IMR-90 (cell line): Measurements from ENCODE around the gene AIFM2. TPM values are rescaled to one million over a fixed set of nuclear protein-coding genes. Genes with fewer than 3 reads are reported as not detected.

Source experiments
- ATAC-seq: fragments of 200-7000 bp; cut with Tn5 transposase; 2 replicates; pipeline ENCODE4 v1.9.1; 2020; ENCODE audit warnings: low read depth, mild to moderate bottlenecking, moderate library complexity
- BruUV-seq: library from RNA; stranded (reverse); fragments of 400-500 nt; replicated peaks from 2 replicates; lab custom pipeline; 2021; lab: Mats Ljungman, UMichigan
- CTCF ChIA-PET: fragments of 300-600 bp; formaldehyde crosslinking; extraction: SDS; loops from one replicate; lab custom pipeline; 2021; ENCODE audit warnings: antibody characterized with exemption; lab: Yijun Ruan, JAX
- POLR2A ChIA-PET: fragments of 300-600 bp; sonication (Branson Sonifier 250); formaldehyde crosslinking; loops from one replicate; lab custom pipeline; 2022; ENCODE audit warnings: antibody characterized with exemption; ENCODE audit not compliant: unreplicated experiment; lab: Charles Lee
- DNase-seq: peaks from one replicate; pipeline ENCODE4 v3.0.0; 2013
- H2AFZ ChIP-seq: replicated peaks from 2 replicates; pipeline ENCODE3; 2013; ENCODE audit warnings: low read length, mild to moderate bottlenecking; ENCODE audit not compliant: poor library complexity
- H2AK5ac ChIP-seq: 2 replicates; pipeline ENCODE4 v1.6.1; 2013; ENCODE audit warnings: low read depth, low read length, inconsistent platforms
- H2AK9ac ChIP-seq: replicated peaks from 2 replicates; pipeline ENCODE3; 2013; ENCODE audit warnings: mild to moderate bottlenecking, low read depth, low read length, moderate library complexity; ENCODE audit not compliant: poor library complexity
- H2BK120ac ChIP-seq: 2 replicates; pipeline ENCODE4 v1.6.1; 2013; ENCODE audit warnings: low read depth, low read length, inconsistent platforms
- H2BK15ac ChIP-seq: 3 replicates; pipeline ENCODE4 v1.6.1; 2013; ENCODE audit warnings: low read depth, low read length, inconsistent platforms
- H2BK20ac ChIP-seq: 2 replicates; pipeline ENCODE4 v1.6.1; 2013; ENCODE audit warnings: low read depth, mild to moderate bottlenecking, inconsistent platforms, low read length, moderate library complexity
- H2BK5ac ChIP-seq: 2 replicates; pipeline ENCODE4 v1.6.1; 2013; ENCODE audit warnings: mild to moderate bottlenecking, low read depth, low read length, inconsistent platforms; ENCODE audit not compliant: poor library complexity, severe bottlenecking
- H3K14ac ChIP-seq: replicated peaks from 2 replicates; pipeline ENCODE4 v1.6.1; 2013; ENCODE audit warnings: low read depth, low read length, inconsistent platforms
- H3K18ac ChIP-seq: 2 replicates; pipeline ENCODE4 v1.6.1; 2013; ENCODE audit warnings: low read depth, low read length, control low read depth
- H3K23ac ChIP-seq: 2 replicates; pipeline ENCODE4 v1.6.1; 2013; ENCODE audit warnings: low read depth, low read length, inconsistent platforms
- H3K27ac ChIP-seq: 2 replicates; pipeline ENCODE4 v1.5.1; 2013; ENCODE audit warnings: mild to moderate bottlenecking, control low read depth, low read length; ENCODE audit not compliant: insufficient read depth
- H3K27me3 ChIP-seq: 2 replicates; pipeline ENCODE4 v1.6.1; 2013; ENCODE audit warnings: low read length; ENCODE audit not compliant: control insufficient read depth, insufficient read depth
- H3K36me3 ChIP-seq: 2 replicates; pipeline ENCODE4 v1.6.1; 2013; ENCODE audit warnings: low read length, mixed read lengths; ENCODE audit not compliant: control insufficient read depth, insufficient read depth
- H3K4ac ChIP-seq: 2 replicates; pipeline ENCODE4 v1.6.1; 2013; ENCODE audit warnings: low read depth, low read length, inconsistent platforms
- H3K4me1 ChIP-seq: 2 replicates; pipeline ENCODE4 v1.6.1; 2013; ENCODE audit warnings: low read length, mixed read lengths; ENCODE audit not compliant: control insufficient read depth, insufficient read depth
- H3K4me2 ChIP-seq: 2 replicates; pipeline ENCODE4 v1.6.1; 2013; ENCODE audit warnings: low read depth, mild to moderate bottlenecking, control low read depth, low read length, moderate library complexity
- H3K4me3 ChIP-seq: 2 replicates; pipeline ENCODE4 v1.5.1; 2013; ENCODE audit warnings: low read depth, mild to moderate bottlenecking, control low read depth, low read length, moderate library complexity; ENCODE audit not compliant: insufficient read depth
- H3K56ac ChIP-seq: 2 replicates; pipeline ENCODE4 v1.6.1; 2013; ENCODE audit warnings: low read length, inconsistent platforms; ENCODE audit not compliant: insufficient read depth; ENCODE audit errors: extremely low read depth
- H3K79me1 ChIP-seq, 2 experiments: 2 replicates each; pipeline ENCODE4 v1.6.1; 2013; ENCODE audit warnings: low read length in 2 of 2, inconsistent platforms in 1 of 2, low read depth in 1 of 2
- H3K9ac ChIP-seq: 2 replicates; pipeline ENCODE4 v1.6.1; 2013; ENCODE audit warnings: low read depth, low read length, control low read depth
- H3K9me1 ChIP-seq: 2 replicates; pipeline ENCODE4 v1.6.1; 2013; ENCODE audit warnings: low read length, inconsistent platforms; ENCODE audit not compliant: insufficient read depth
- H3K9me3 ChIP-seq: 2 replicates; pipeline ENCODE4 v1.6.1; 2013; ENCODE audit warnings: low read length; ENCODE audit not compliant: control insufficient read depth, insufficient read depth
- H4K20me1 ChIP-seq: 2 replicates; pipeline ENCODE4 v1.6.1; 2013; ENCODE audit warnings: low read length, inconsistent platforms; ENCODE audit not compliant: insufficient read depth
- H4K5ac ChIP-seq: 2 replicates; pipeline ENCODE4 v1.6.1; 2013; ENCODE audit warnings: mild to moderate bottlenecking, low read depth, low read length, control low read depth
- H4K8ac ChIP-seq, 2 experiments: 2 replicates each; pipeline ENCODE4 v1.6.1; 2013; ENCODE audit warnings: low read depth in 2 of 2, low read length in 2 of 2, control low read depth in 1 of 2, inconsistent platforms in 1 of 2
- H4K91ac ChIP-seq: 2 replicates; pipeline ENCODE4 v1.6.1; 2013; ENCODE audit warnings: low read depth, low read length, inconsistent platforms; ENCODE audit not compliant: insufficient read depth
- CEBPB ChIP-seq: IDR thresholded peaks from 2 replicates; pipeline ENCODE4 v1.6.1; 2012; ENCODE audit warnings: low read depth, low read length, improper control_type of control experiment
- POLR2A ChIP-seq: IDR thresholded peaks from 2 replicates; pipeline ENCODE4 v1.6.1; 2012; ENCODE audit warnings: mild to moderate bottlenecking, low read depth, low read length
- RCOR1 ChIP-seq: IDR thresholded peaks from 2 replicates; pipeline ENCODE4 v1.6.1; 2012; ENCODE audit warnings: mild to moderate bottlenecking, low read length, improper control_type of control experiment; ENCODE audit not compliant: insufficient replicate concordance
- RFX5 ChIP-seq: IDR thresholded peaks from 2 replicates; pipeline ENCODE4 v1.8.0; 2012; ENCODE audit warnings: low read depth, mild to moderate bottlenecking, low read length, moderate library complexity
- WGBS, 2 experiments: methylation state at CpG; one replicate each; pipeline versions ENCODE4 v1.1.5 to v1.1.7; 2013; ENCODE audit warnings: missing lambda C conversion rate in 2 of 2; ENCODE audit not compliant: insufficient read length in 1 of 2; ENCODE audit errors: extremely low coverage in 2 of 2; 5-methylcytosine and 5-hydroxymethylcytosine counted together
- dilution Hi-C: fragments of 300-500 bp; cut with HindIII; formaldehyde crosslinking; loops from one replicate; pipeline ENCODE4 v1.14.3; 2018; ENCODE audit warnings: low sequenced_read_pairs; ENCODE audit not compliant: unreplicated experiment
- in situ Hi-C: fragments of 300-500 bp; cut with MboI; formaldehyde crosslinking; loops from 3 replicates; pipeline ENCODE4 v1.14.3; 2019; ENCODE audit warnings: low sequenced_read_pairs, inconsistent platforms, mixed read lengths
- intact Hi-C: fragments of 100-400 bp; cut with micrococcal nuclease; formaldehyde crosslinking; loops from 2 replicates; pipeline ENCODE4 v1.10.0; 2022
- polyA plus RNA-seq, 3 experiments: library from polyadenylated mRNA; depleted of rRNA; stranded (reverse); fragments of >200 nt; gene quantifications; 2 replicates each; pipeline ENCODE4 v1.2.3, GENCODE V29; 2012; ENCODE audit warnings: low replicate concordance in 1 of 3
- total RNA-seq: library from RNA; depleted of rRNA; stranded (reverse); fragments of >200 nt; gene quantifications from 2 replicates; pipeline ENCODE4 v1.2.3, GENCODE V29; 2012

AIFM2 gene
- total and polyA plus RNA-seq, 2 of the 4 experiments (the other 2 are of a cell fraction), result 2.0 to 4.6 TPM

DNA sequence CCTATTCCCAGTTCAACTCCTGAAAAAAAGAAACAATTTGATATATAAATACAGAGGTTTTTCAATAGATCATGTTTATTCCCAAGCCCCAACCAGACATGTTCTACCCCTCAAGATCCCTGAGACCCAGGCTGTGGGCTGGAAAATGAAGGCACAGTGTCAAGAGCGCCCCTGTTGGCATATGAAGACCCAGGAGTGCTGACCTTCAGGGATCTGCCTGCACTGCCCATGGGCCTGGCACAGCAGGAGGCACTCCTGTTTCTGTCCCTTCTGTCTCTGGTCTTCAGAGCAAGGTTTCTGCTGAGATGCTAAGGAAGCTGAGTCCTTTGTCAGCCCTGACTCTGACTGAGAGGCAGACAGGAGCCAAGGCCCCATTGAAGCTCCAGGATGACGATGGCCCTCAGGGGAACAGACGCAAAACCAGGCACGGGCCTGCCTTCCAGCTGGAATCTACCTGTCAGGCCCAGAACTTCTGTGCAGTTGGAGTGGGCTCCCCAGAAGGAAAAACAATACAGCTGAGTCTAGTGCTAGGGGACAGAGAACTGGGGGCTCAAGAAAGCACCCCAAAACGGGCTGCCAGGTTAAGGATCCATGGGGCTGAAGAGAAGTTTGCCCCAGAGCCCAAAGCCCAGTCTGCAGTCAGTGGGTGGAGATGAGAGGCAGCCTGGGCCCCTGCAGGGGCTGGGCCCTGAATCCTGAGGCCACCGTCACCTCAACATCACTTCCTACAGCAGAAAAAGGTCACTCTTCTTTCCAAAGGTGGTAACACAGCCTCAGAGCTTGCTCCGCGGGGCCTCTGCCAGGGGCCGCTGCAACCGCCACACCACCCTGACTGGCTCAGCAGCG, 6.7 kb upstream of the AIFM2 start (continued):
- no peak for TF ChIP-seq RFX5

DNA sequence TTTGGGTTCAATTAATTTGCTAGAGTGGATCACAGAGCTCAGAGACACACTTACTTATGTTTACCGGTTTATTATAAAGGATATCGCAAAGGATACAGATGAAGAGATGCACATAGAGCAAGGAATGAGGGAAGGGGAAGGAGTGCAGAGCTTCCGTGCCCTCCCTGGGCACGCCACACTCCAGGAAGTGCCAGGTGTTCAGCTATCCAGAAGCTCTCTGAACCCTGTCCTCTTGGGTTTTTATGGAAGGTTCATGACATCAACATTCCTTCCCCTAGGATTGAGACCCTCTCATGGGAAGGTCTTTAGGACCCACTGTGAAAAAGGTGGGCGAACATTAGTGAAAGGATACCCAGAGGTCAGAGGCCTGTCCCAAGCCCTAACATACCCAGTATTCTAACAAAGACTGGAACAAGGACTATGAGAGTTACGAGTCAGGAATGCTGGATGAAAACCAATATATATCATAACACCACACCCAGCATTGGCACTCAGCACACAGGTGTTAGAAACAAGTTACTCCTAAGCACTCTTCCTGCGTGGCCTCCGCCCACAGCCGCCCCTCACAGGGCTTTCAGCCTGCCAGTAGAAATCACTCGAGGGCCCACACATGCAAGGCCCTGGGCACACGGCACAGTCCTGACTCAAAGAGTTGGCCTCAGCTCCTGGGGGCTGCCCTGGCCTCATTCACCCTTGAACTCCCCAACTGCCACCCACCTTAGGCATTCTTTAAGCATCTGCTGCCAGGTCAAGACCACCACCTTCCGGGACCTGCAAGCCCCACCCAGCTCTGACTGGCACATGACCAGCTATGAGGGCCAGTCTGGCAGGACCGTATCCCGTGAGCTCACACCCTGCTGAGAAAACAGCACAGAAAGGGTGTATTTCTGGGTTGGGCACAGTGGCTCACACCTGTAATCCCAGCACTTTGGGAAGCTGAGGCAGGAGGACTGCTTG, 5.6 kb upstream of the AIFM2 start:
- H3K27ac ChIP-seq, result no peak overlapping the region
- H3K4ac ChIP-seq, result no peak overlapping the region
- CTCF ChIA-PET, result no interaction called here
- peaks cover 2% of the 10 kb centered on the region; the same call in 1 of the 2 replicates for H4K20me1 ChIP-seq
- ATAC-seq (no peak), DNase-seq (no peak)
- H4K8ac ChIP-seq, result no peak overlapping the region
- in situ Hi-C loops (loop anchor here (10.0 kb wide), 1 partner anchor 227 kb away; no protein-coding TSS in a partner anchor), intact Hi-C loops (no loop called here), dilution Hi-C loops (no loop called here)
- TF ChIP-seq POLR2A (no peak), CEBPB (no peak), RCOR1 (no peak)
- no peak overlapping the region for H4K5ac ChIP-seq
- POLR2A ChIA-PET, result interaction anchor here (0.5 kb wide), 1 partner anchor 23 kb away, joined by 5 read pairs; no protein-coding TSS in a partner anchor
- H3K56ac ChIP-seq, result no peak overlapping the region
- no TSS peak for BruUV-seq
- no peak overlapping the region for H3K4me3 ChIP-seq
- H3K9me3 ChIP-seq, result no peaks in the 10 kb centered on the region
- no peak overlapping the region for H3K23ac ChIP-seq
- no peak overlapping the region for H2AK5ac ChIP-seq
- H3K36me3 ChIP-seq, result peaks cover 10% of the 10 kb centered on the region
- H3K14ac ChIP-seq, result no peak overlapping the region
- H3K18ac ChIP-seq, result no peak overlapping the region
- no peak overlapping the region for H2BK5ac ChIP-seq
- no peak overlapping the region for H3K4me2 ChIP-seq
- WGBS, 2 experiments, result 93% methylated on average over 7 of the region's 14 CpGs; no CpG with 5 or more reads in 1 of the 2 experiments
- no peaks in the 10 kb centered on the region for H3K4me1 ChIP-seq
- peak overlapping the region; percentile 24 for H2AFZ ChIP-seq
- peaks cover 7 to 14% of the 10 kb centered on the region in 2 experiments for H3K79me1 ChIP-seq
- H4K91ac ChIP-seq, result no peak overlapping the region
- H3K9ac ChIP-seq, result no peak overlapping the region
- H2BK20ac ChIP-seq, result no peak overlapping the region
- no peak overlapping the region for H2BK15ac ChIP-seq
- H3K9me1 ChIP-seq, result peaks cover 6% of the 10 kb centered on the region
- no peak overlapping the region for H2AK9ac ChIP-seq
- H2BK120ac ChIP-seq, result no peak overlapping the region
- H3K27me3 ChIP-seq, result no peaks in the 10 kb centered on the region
